ENCODE measurements around the gene COQ10A. TPM values are rescaled to one million over a fixed set of nuclear protein-coding genes. Genes with fewer than 3 reads are reported as not detected.

The COQ10A gene
- total and polyA plus RNA-seq, 2 donors (not counting 3 experiments of a cell fraction or from before 2014, with no cell fraction given), result 14.7 to 32.4 TPM

DNA sequence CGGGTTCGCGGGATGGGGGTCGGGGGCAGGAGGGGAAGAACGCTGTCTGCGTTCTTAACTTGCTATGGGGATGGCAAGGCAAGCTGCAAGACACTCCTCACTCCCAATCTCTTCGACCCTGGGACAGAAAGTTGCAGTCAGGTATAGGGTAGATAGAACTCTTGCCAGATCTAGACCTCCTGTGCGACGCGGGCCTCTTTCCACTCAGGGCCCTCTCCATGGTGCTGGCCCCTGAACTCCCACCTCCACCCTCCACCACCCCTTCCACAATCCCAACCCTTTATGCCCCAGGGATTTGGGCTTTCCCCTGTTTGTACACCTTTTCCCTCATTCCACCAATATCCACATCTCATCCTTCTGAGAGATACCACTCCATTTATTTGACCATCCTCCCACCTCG is 41.8 kb upstream of the COQ10A start:
- peak overlapping the region; percentile 69 for H3K4me2 ChIP-seq (ENCODE audit: insufficient read depth, low read length)
- no peaks in the 10 kb centered on the region for H3K27me3 ChIP-seq (ENCODE audit: control insufficient read depth in 2 of 2, insufficient read depth in 2 of 2, low read length in 2 of 2)
- intact Hi-C loops (cut with micrococcal nuclease), result loop anchor here (1.0 to 2.0 kb wide), 8 partner anchors 19 to 421 kb away; partner anchors contain the start of genes ANKRD52 and COQ10A
- no peak overlapping the region for H3K9ac ChIP-seq (replicated peaks; ENCODE audit: extremely low read depth, insufficient read depth, low read length)
- H3K4me1 ChIP-seq (ENCODE audit: control insufficient read depth, extremely low read depth, insufficient read depth, low read length), result peaks cover 19% of the 10 kb centered on the region
- BruUV-seq (replicated peaks), result no TSS peak
- H3K79me2 ChIP-seq (ENCODE audit: control insufficient read depth, insufficient read depth, low read length), result peaks cover 15% of the 10 kb centered on the region
- dilution Hi-C loops (cut with MboI; ENCODE audit: extremely low pct_ligation_motif_present, low sequenced_read_pairs), result no loop called here
- POLR2A ChIA-PET, result no interaction called here
- no peak overlapping the region for H2AFZ ChIP-seq (ENCODE audit: low read depth, low read length)
- H3K9me1 ChIP-seq (replicated peaks; ENCODE audit: control insufficient read depth, extremely low read depth, insufficient read depth, low read length), result no peaks in the 10 kb centered on the region
- H3K4me3 ChIP-seq (replicated peaks in 1 of 3; ENCODE audit: insufficient read depth in 1 of 3, low read depth in 1 of 3, low read length in 3 of 3), result peak overlapping the region in 2 of 3 experiments; percentile 49
- no peaks in the 10 kb centered on the region for H4K20me1 ChIP-seq (replicated peaks; ENCODE audit: control insufficient read depth, extremely low read depth, insufficient read depth, low read length)
- H3K36me3 ChIP-seq (ENCODE audit: control insufficient read depth in 2 of 2, extremely low read depth in 1 of 2, insufficient read depth in 2 of 2, low read length in 2 of 2), result peaks cover 0 to 2% of the 10 kb centered on the region in 2 experiments
- no peak for FAIRE-seq
- no peak for TF ChIP-seq FOS (IDR thresholded peaks at IDR 0.05; ENCODE audit: borderline replicate concordance, insufficient read depth, low read length)
- no peak for TF ChIP-seq POLR2A (IDR thresholded peaks at IDR 0.05; ENCODE audit: low read depth, low read length)
- TF ChIP-seq, protein P1, sequence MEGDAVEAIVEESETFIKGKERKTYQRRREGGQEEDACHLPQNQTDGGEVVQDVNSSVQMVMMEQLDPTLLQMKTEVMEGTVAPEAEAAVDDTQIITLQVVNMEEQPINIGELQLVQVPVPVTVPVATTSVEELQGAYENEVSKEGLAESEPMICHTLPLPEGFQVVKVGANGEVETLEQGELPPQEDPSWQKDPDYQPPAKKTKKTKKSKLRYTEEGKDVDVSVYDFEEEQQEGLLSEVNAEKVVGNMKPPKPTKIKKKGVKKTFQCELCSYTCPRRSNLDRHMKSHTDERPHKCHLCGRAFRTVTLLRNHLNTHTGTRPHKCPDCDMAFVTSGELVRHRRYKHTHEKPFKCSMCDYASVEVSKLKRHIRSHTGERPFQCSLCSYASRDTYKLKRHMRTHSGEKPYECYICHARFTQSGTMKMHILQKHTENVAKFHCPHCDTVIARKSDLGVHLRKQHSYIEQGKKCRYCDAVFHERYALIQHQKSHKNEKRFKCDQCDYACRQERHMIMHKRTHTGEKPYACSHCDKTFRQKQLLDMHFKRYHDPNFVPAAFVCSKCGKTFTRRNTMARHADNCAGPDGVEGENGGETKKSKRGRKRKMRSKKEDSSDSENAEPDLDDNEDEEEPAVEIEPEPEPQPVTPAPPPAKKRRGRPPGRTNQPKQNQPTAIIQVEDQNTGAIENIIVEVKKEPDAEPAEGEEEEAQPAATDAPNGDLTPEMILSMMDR (IDR thresholded peaks at IDR 0.05; ENCODE audit: extremely low read depth in 1 of 2, insufficient read depth in 1 of 2, low read depth in 1 of 2, low read length in 2 of 2), result no peak
- no peak for TF ChIP-seq EZH2 (IDR thresholded peaks at IDR 0.05; ENCODE audit: borderline replicate concordance, low read depth, low read length, severe bottlenecking)
- no peak for TF ChIP-seq GATA2 (IDR thresholded peaks at IDR 0.05; ENCODE audit: insufficient read depth, insufficient read length, low read depth, low read length)
- TF ChIP-seq JUN (IDR thresholded peaks at IDR 0.05; ENCODE audit: borderline replicate concordance, insufficient read depth, insufficient read length, low read depth), result no peak
- TF ChIP-seq MYC (IDR thresholded peaks at IDR 0.05; ENCODE audit: low read depth, low read length), result no peak
- TF ChIP-seq MAX (IDR thresholded peaks at IDR 0.05; ENCODE audit: insufficient read depth, insufficient read length), result no peak
- TF ChIP-seq POLR2AphosphoS5 (IDR thresholded peaks at IDR 0.05; ENCODE audit: insufficient read depth, low read depth, low read length), result no peak
- DNase-seq (ENCODE audit: low read depth, low spot score), result no peak
- no peaks in the 10 kb centered on the region for H3K9me3 ChIP-seq (replicated peaks; ENCODE audit: control insufficient read depth, insufficient read depth, low read length)
- CTCF ChIA-PET, result no interaction called here
- H3K27ac ChIP-seq (ENCODE audit: insufficient read depth, low read depth, low read length), result no peak overlapping the region

Data from endothelial cell of umbilical vein (primary cell).